ENCODE results near the gene EML6.
"Not testable (repeated sequence)": the region's sequence is repeated elsewhere in the genome, so short reads cannot be mapped to it uniquely, and the experiment has no call there.

Gene EML6

GRCh38 chr2:54864727-54865126, 141.3 kb downstream of the EML6 start:
- H3K4me3 ChIP-seq (ENCODE audit: low read depth, low read length): no peak overlapping the region
- no peak for DNase-seq (ENCODE audit: low read depth)

- DNase-seq (ENCODE audit: low read depth): no peak
- H3K4me3 ChIP-seq (ENCODE audit: low read depth, low read length): no peak overlapping the region
Observed at GRCh38 chr2:54866179-54866578, 142.7 kb downstream of the EML6 start.

GRCh38 chr2:54866868-54867267, 143.4 kb downstream of the EML6 start:
- DNase-seq (ENCODE audit: low read depth): no peak

GRCh38 chr2:54867457-54867856, 144.0 kb downstream of the EML6 start:
- H3K4me3 ChIP-seq (ENCODE audit: low read depth, low read length): no peak overlapping the region
- DNase-seq (ENCODE audit: low read depth): no peak

More at GRCh38 chr2:54866868-54867267, 143.4 kb downstream of the EML6 start:
- H3K4me3 ChIP-seq (ENCODE audit: low read depth, low read length): no peak overlapping the region

- H3K4me3 ChIP-seq (ENCODE audit: low read depth, low read length): no peak overlapping the region
- no peak for DNase-seq (ENCODE audit: low read depth)
Observed at GRCh38 chr2:54871457-54872107, 148.1 kb downstream of the EML6 start.

GRCh38 chr2:54872780-54873179, 149.3 kb downstream of the EML6 start:
- no peak overlapping the region for H3K4me3 ChIP-seq (ENCODE audit: low read depth, low read length)
- no peak for DNase-seq (ENCODE audit: low read depth)

- not testable (repeated sequence) for H3K4me3 ChIP-seq (ENCODE audit: low read depth, low read length); DNase-seq (ENCODE audit: low read depth)
Observed at GRCh38 chr2:54873236-54873635, 149.8 kb downstream of the EML6 start.

- H3K4me3 ChIP-seq (ENCODE audit: low read depth, low read length): no peak overlapping the region
- DNase-seq (ENCODE audit: low read depth): no peak
Observed at GRCh38 chr2:54876764-54877163, 153.3 kb downstream of the EML6 start.

GRCh38 chr2:54878182-54878581, 154.7 kb downstream of the EML6 start:
- no peak for DNase-seq (ENCODE audit: low read depth)
- H3K4me3 ChIP-seq (ENCODE audit: low read depth, low read length): no peak overlapping the region

- DNase-seq (ENCODE audit: low read depth): no peak
Observed at GRCh38 chr2:54879032-54879431, 155.6 kb downstream of the EML6 start.

GRCh38 chr2:54879598-54880332, 156.3 kb downstream of the EML6 start:
- no peak overlapping the region for H3K4me3 ChIP-seq (ENCODE audit: low read depth, low read length)
- no peak for DNase-seq (ENCODE audit: low read depth)

More at GRCh38 chr2:54879032-54879431, 155.6 kb downstream of the EML6 start:
- no peak overlapping the region for H3K4me3 ChIP-seq (ENCODE audit: low read depth, low read length)

GRCh38 chr2:54880428-54880827, 157.0 kb downstream of the EML6 start:
- no peak overlapping the region for H3K4me3 ChIP-seq (ENCODE audit: low read depth, low read length)
- DNase-seq (ENCODE audit: low read depth): no peak

- H3K4me3 ChIP-seq (ENCODE audit: low read depth, low read length): no peak overlapping the region
- no peak for DNase-seq (ENCODE audit: low read depth)
Observed at GRCh38 chr2:54881759-54882158, 158.3 kb downstream of the EML6 start.

GRCh38 chr2:54885891-54886290, 162.4 kb downstream of the EML6 start:
- no peak for DNase-seq (ENCODE audit: low read depth)
- H3K4me3 ChIP-seq (ENCODE audit: low read depth, low read length): no peak overlapping the region

- DNase-seq (ENCODE audit: low read depth): no peak
- H3K4me3 ChIP-seq (ENCODE audit: low read depth, low read length): no peak overlapping the region
Observed at GRCh38 chr2:54887850-54888545, 164.5 kb downstream of the EML6 start.

- DNase-seq (ENCODE audit: low read depth): no peak
- H3K4me3 ChIP-seq (ENCODE audit: low read depth, low read length): no peak overlapping the region
Observed at GRCh38 chr2:54889053-54889452, 165.6 kb downstream of the EML6 start.

- DNase-seq (ENCODE audit: low read depth): no peak
- H3K4me3 ChIP-seq (ENCODE audit: low read depth, low read length): no peak overlapping the region
Observed at GRCh38 chr2:54891909-54892308, 168.4 kb downstream of the EML6 start.

- DNase-seq (ENCODE audit: low read depth): no peak
- H3K4me3 ChIP-seq (ENCODE audit: low read depth, low read length): no peak overlapping the region
Observed at GRCh38 chr2:54894467-54894866, 171.0 kb downstream of the EML6 start.

GRCh38 chr2:54895730-54896129, 172.3 kb downstream of the EML6 start:
- no peak overlapping the region for H3K4me3 ChIP-seq (ENCODE audit: low read depth, low read length)
- DNase-seq (ENCODE audit: low read depth): peak; percentile 67

All from skeletal muscle cell (primary cell).